ENCODE results near the gene ZFYVE16.

DNA sequence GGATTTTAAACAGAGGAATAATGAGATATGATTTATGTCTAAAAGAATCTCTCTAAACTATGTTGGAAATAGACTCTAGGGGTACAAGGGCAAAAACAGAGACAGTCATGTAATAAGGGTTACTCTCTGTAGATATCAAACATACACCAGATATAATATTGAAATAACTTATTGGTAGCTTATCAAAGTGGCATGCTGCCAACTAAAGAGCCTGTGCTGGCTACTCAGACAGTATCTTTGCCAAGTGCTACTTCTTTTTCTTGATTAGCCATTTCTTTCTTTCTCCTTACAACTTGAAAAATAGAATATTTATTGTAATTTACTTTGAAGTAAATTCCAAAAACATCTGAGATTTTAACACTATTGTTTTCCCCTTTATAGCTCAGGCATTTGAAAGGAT lies 34.9 kb downstream of the ZFYVE16 start:
- TF ChIP-seq EZH2 (IDR thresholded peaks at IDR 0.05; ENCODE audit: borderline replicate concordance, control insufficient read depth, low read depth, low read length) = no peak
- TF ChIP-seq RUNX3 (IDR thresholded peaks at IDR 0.05; ENCODE audit: low read length) = no peak
- TF ChIP-seq BMI1 (IDR thresholded peaks at IDR 0.05; ENCODE audit: borderline replicate concordance) = no peak
- TF ChIP-seq, protein P1, sequence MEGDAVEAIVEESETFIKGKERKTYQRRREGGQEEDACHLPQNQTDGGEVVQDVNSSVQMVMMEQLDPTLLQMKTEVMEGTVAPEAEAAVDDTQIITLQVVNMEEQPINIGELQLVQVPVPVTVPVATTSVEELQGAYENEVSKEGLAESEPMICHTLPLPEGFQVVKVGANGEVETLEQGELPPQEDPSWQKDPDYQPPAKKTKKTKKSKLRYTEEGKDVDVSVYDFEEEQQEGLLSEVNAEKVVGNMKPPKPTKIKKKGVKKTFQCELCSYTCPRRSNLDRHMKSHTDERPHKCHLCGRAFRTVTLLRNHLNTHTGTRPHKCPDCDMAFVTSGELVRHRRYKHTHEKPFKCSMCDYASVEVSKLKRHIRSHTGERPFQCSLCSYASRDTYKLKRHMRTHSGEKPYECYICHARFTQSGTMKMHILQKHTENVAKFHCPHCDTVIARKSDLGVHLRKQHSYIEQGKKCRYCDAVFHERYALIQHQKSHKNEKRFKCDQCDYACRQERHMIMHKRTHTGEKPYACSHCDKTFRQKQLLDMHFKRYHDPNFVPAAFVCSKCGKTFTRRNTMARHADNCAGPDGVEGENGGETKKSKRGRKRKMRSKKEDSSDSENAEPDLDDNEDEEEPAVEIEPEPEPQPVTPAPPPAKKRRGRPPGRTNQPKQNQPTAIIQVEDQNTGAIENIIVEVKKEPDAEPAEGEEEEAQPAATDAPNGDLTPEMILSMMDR (IDR thresholded peaks at IDR 0.05 in 2 of 3, conservative IDR thresholded peaks at IDR 0.05 in 1 of 3; ENCODE audit: control insufficient read depth in 2 of 3, extremely low read depth in 1 of 3, insufficient read depth in 1 of 3, low read depth in 3 of 3, low read length in 3 of 3) = no peak
- no peak for TF ChIP-seq SMC3 (IDR thresholded peaks at IDR 0.05; ENCODE audit: borderline replicate concordance, low read length)
- TF ChIP-seq ZZZ3 (IDR thresholded peaks at IDR 0.05; ENCODE audit: control insufficient read depth, insufficient read length, low read depth) = no peak
- no peak for TF ChIP-seq TCF12 (IDR thresholded peaks at IDR 0.05; ENCODE audit: low read depth, low read length)
